Measurements from ENCODE around the gene KREMEN1.

Gene KREMEN1

GRCh38 chr22:29133603-29134133, 60.8 kb downstream of the KREMEN1 start:
- no peak overlapping the region for H3K9ac ChIP-seq
- H3K4me1 ChIP-seq (ENCODE audit: low read depth, poor library complexity, severe bottlenecking): no peaks in the 10 kb centered on the region
- H2AFZ ChIP-seq (ENCODE audit: low read depth): no peak overlapping the region
- H3K27ac ChIP-seq: no peak overlapping the region
- no peaks in the 10 kb centered on the region for H3K36me3 ChIP-seq (ENCODE audit: insufficient read depth)
- no peak overlapping the region for H3K4me3 ChIP-seq (IDR thresholded peaks at IDR 0.05; ENCODE audit: insufficient read depth, low read depth, low read length)
- H3K27me3 ChIP-seq (ENCODE audit: insufficient read depth, low read depth): no peaks in the 10 kb centered on the region
- H3K79me2 ChIP-seq (ENCODE audit: insufficient read depth, low read depth): no peaks in the 10 kb centered on the region
- H4K20me1 ChIP-seq (ENCODE audit: insufficient read depth): no peaks in the 10 kb centered on the region
- no peak overlapping the region for H3K4me2 ChIP-seq
- no peak for TF ChIP-seq CTCF (conservative IDR thresholded peaks at IDR 0.05; ENCODE audit: low read depth, low read length)

- no peaks in the 10 kb centered on the region for H4K20me1 ChIP-seq (ENCODE audit: insufficient read depth)
- no peaks in the 10 kb centered on the region for H3K36me3 ChIP-seq (ENCODE audit: insufficient read depth)
- no peak overlapping the region for H3K4me3 ChIP-seq (IDR thresholded peaks at IDR 0.05; ENCODE audit: insufficient read depth, low read depth, low read length)
- no peaks in the 10 kb centered on the region for H3K79me2 ChIP-seq (ENCODE audit: insufficient read depth, low read depth)
- H3K27ac ChIP-seq: no peak overlapping the region
- no peaks in the 10 kb centered on the region for H3K27me3 ChIP-seq (ENCODE audit: insufficient read depth, low read depth)
- H3K9ac ChIP-seq: no peak overlapping the region
- H2AFZ ChIP-seq (ENCODE audit: low read depth): no peak overlapping the region
- no peak overlapping the region for H3K4me2 ChIP-seq
- no peak for TF ChIP-seq CTCF (conservative IDR thresholded peaks at IDR 0.05; ENCODE audit: low read depth, low read length)
- H3K4me1 ChIP-seq (ENCODE audit: low read depth, poor library complexity, severe bottlenecking): no peaks in the 10 kb centered on the region
Measured at GRCh38 chr22:29134448-29134847, 61.6 kb downstream of the KREMEN1 start.

GRCh38 chr22:29136782-29137700, 64.2 kb downstream of the KREMEN1 start:
- no peak for TF ChIP-seq CTCF (conservative IDR thresholded peaks at IDR 0.05; ENCODE audit: low read depth, low read length)

GRCh38 chr22:29138556-29139305, 65.9 kb downstream of the KREMEN1 start:
- Histone ChIP-seq H3K27me3 (ENCODE audit: insufficient read depth, low read depth) (no peaks in the 10 kb centered on the region), H3K36me3 (ENCODE audit: insufficient read depth) (no peaks in the 10 kb centered on the region), H2AFZ (ENCODE audit: low read depth) (no peak overlapping the region), H3K4me2 (no peak overlapping the region), H3K9ac (no peak overlapping the region), H3K27ac (no peak overlapping the region), H4K20me1 (ENCODE audit: insufficient read depth) (no peaks in the 10 kb centered on the region), H3K4me3 (IDR thresholded peaks at IDR 0.05; ENCODE audit: insufficient read depth, low read depth, low read length) (no peak overlapping the region), H3K79me2 (ENCODE audit: insufficient read depth, low read depth) (no peaks in the 10 kb centered on the region), H3K4me1 (ENCODE audit: low read depth, poor library complexity, severe bottlenecking) (no peaks in the 10 kb centered on the region)
- no peak for TF ChIP-seq CTCF (conservative IDR thresholded peaks at IDR 0.05; ENCODE audit: low read depth, low read length)

More at GRCh38 chr22:29136782-29137700, 64.2 kb downstream of the KREMEN1 start:
- no peaks in the 10 kb centered on the region for H4K20me1 ChIP-seq (ENCODE audit: insufficient read depth)
- no peak overlapping the region for H3K4me2 ChIP-seq
- H3K4me3 ChIP-seq (IDR thresholded peaks at IDR 0.05; ENCODE audit: insufficient read depth, low read depth, low read length): no peak overlapping the region
- no peak overlapping the region for H2AFZ ChIP-seq (ENCODE audit: low read depth)
- H3K27me3 ChIP-seq (ENCODE audit: insufficient read depth, low read depth): no peaks in the 10 kb centered on the region
- no peak overlapping the region for H3K27ac ChIP-seq
- H3K9ac ChIP-seq: no peak overlapping the region
- H3K79me2 ChIP-seq (ENCODE audit: insufficient read depth, low read depth): no peaks in the 10 kb centered on the region
- H3K4me1 ChIP-seq (ENCODE audit: low read depth, poor library complexity, severe bottlenecking): no peaks in the 10 kb centered on the region
- H3K36me3 ChIP-seq (ENCODE audit: insufficient read depth): no peaks in the 10 kb centered on the region
